GM19240 (cell line): ENCODE results near the gene OVCH2.
"Not testable (repeated sequence)": the region's sequence is repeated elsewhere in the genome, so short reads cannot be mapped to it uniquely, and the experiment has no call there.

Experiments used
- DNase-seq: peaks from one replicate; pipeline ENCODE4 v3.0.0; 2011; ENCODE audit warnings: low spot score; ENCODE audit not compliant: insufficient read length

Gene OVCH2

DNA sequence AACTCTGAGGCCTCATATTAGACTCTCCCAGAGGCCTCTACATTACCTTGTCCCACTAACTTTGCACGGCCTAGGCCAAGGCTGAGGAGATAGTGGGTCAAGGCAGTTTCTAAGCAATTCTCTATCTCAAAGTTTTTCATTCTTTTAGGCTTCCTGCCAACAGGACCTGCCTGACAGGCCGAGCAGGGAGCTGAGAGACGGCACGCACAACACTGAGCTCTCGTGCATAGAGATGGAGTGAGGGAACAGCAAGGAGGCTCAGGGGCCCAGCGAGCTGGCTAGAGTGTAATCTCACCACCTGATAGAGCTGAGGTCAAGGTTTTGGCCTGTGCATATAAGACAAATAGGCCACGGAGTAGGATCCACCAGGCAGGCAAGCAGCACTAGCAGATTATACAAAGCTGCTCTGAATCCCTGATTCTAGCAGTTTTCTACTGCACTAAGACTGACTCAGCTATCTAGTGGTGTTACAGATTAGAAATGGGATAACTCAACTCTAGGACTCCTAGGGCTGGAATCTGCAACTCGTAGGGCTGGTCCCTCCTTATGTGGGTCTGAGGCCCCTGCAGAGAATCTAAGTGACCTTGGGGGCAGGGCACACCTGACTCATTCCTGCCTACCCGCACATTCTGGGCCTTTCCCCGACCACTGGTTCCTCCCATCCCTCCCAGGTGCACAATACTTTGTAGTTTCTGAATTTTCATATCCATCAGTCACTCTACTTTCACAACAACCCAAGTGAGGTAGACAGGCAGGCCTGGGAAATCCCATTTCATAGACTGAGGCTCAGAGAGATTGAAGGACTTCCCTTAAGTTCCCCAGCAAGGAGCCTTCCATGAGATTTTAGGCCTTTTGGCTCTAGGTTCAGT lies 34.7 kb downstream of the OVCH2 start:
- DNase-seq: peak; percentile 37

- no peak for DNase-seq
Observed at GRCh38 chr11:7670641-7671040, 35.6 kb downstream of the OVCH2 start.

DNA sequence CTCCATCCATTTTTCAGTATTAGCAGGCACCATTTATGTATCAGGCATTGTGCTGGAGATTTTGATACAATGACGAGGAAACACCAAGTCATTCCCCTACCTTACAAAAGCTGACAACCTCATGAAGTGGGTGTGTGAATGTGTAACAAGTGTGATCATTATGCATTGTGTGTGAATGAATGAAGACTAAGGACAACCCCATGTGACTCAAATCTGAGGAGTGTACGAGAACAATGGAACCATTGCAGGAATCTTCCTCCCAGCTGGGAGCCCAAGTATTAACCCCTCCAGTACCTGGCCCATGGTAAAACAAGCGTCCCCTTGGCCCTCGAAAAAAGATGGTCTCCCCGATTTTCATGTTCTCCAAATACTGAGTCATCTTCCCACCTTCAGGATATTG lies 37.4 kb downstream of the OVCH2 start:
- DNase-seq: no peak

GRCh38 chr11:7668464-7668863 lies 37.8 kb downstream of the OVCH2 start:
- no peak for DNase-seq

DNA sequence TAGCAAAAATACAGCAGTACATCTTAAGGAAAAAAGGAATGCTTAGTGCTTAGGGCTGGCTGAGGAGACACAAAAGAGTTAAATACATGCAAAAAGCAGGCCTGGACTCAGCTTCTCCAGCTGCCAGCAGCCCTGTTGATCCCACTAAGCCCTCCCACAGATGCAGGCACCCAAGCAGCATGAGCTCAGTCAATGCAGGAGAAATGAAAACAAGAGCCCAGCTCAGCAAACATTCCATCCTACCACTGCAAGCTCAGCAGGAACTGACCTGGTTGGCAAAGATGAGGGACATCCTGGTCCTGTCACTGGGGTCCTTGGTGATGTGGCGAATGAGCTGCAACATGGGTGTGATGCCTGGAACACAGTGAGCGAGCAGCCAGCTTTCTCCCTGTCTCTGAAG lies 38.8 kb downstream of the OVCH2 start:
- DNase-seq: no peak

DNA sequence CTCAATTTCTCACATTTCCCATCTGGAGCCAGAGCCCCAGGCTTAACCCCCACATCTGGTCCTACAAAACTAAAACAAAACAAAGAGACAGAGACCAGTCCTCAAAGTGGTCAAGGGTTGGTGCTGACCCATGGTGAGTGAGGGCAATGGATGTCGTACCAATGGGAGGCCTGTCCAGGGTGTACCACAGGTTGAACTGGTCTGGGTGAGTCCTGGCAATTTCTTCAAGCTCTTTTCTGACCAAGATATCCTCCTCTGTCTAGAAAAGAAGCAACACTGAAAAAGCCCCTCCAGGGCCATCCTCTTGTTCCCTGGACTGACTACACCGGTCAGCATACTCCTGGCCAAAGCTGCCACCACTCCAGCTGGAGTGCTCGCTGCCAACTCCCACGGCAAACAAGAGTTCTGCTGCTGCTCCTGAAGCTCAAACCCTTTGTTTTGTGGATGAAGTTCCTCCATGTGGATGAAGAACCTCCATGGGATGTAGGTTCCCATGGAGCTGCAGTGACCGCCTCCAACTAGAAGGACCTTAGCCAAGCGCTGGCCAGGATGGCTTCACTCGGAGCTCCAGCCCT lies 39.9 kb downstream of the OVCH2 start:
- no peak for DNase-seq

- DNase-seq: peak; percentile 81
Observed at GRCh38 chr11:7665473-7666291, 40.6 kb downstream of the OVCH2 start.

DNA sequence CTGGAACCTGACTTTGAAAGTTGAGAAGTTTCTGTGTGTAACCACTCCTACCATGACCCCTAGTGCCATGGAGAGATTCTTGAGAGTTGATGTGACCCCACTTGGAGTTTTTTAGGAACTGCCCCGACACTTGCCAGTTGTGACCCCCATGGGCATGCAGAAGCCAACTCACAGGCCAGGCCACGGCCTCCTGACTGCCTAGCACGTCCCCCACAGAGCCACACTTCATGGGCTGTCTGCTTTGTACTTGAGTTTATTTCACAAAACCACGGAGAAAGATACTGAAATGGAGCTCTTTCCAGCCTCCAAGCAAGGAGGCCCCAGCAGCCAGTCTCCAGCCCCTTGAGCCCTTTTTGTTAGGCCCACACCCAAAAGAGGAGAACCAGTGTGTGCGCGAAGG lies 41.4 kb downstream of the OVCH2 start:
- DNase-seq: no peak

DNA sequence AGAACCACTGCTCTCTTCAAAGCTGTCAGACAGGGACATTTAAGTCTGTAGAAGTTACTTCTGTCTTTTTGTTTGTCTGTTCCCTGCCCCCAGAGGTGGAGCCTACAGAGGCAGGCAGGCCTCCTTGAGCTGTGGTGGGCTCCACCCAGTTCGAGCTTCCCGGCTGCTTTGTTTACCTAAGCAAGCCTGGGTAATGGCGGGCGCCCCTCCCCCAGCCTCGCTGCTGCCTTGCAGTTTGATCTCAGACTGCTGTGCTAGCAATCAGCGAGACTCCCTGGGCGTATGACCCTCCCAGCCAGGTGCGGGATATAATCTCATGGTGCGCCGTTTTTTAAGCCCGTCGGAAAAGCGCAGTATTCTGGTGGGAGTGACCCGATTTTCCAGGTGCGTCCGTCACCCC lies 42.7 kb downstream of the OVCH2 start:
- not testable (repeated sequence) for DNase-seq

- no peak for DNase-seq
Observed at GRCh38 chr11:7657306-7658025, 48.8 kb downstream of the OVCH2 start.

GRCh38 chr11:7656704-7657103 lies 49.6 kb downstream of the OVCH2 start:
- DNase-seq: no peak

DNA sequence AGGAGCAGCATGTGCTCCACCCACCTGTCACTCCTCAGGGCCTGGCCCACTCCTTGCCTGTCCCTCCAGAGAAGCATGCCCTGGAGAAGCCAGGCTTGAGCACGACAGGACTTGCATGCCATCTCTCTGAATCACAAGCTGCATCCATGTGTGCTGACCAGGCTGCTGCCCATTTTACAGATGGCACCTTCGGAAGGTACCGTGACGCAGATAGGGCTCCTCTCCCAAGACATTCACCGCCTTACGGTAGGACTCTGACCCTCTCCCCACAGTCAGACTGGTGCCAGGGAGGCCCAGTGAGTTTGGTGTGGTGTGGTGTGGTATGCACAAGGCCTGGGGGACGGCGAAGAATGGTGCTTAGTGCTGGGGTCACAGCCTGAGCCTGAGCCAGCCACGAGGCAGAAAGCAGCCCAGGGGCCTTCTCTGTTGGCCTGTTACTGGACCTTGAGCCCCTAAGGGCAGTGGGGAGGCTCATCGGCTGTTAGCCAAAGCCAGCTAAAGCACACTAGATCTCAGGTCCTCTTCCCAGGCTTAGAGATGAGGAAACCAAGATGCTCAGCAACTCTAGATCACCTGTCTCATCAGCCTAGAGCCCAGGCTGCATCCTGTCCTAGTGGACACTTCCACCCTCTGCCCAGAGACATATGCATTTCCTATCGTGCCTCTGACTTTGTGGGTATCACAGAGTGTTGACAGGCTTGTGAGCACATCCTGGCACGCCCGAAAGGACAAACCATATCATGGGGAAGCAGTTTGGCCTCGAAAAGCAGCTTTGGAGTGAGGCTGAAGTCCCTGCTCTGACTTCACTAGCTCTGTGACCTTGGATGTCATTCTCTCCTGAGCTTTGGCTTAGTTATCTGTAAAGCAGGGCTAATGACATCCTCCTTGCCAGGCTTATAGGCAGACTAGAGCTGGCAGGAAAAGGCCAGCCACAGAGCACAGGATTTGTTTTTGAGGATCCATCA lies 50.7 kb downstream of the OVCH2 start:
- DNase-seq: no peak

DNA sequence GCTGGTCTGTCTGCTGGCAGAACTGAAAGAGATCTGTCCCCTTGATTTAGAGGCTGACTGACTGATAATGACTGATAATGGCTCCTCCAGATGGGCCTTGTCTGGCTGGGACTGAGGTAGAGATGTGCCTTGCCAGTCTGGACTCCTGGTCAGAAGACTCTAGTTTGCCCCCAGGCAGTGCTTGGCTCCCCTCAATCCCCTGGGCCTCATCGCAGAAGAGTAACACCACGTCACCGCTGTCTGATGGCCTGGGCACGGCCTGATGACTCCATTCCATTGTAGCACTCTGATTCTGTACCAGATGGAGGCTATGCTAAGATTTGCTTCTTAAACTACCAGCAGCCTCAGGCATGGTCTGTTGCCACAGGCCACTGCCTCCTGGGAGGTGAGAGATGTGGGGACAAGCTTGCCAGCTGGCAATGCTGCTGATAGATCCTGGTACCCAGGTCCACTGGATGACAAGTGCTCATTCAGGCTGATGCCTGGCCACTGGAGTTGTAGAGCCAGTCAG lies 52.0 kb downstream of the OVCH2 start:
- DNase-seq: no peak

GRCh38 chr11:7651700-7652099 lies 54.6 kb downstream of the OVCH2 start:
- DNase-seq: no peak

- no peak for DNase-seq
Observed at GRCh38 chr11:7651140-7651551, 55.1 kb downstream of the OVCH2 start.

DNA sequence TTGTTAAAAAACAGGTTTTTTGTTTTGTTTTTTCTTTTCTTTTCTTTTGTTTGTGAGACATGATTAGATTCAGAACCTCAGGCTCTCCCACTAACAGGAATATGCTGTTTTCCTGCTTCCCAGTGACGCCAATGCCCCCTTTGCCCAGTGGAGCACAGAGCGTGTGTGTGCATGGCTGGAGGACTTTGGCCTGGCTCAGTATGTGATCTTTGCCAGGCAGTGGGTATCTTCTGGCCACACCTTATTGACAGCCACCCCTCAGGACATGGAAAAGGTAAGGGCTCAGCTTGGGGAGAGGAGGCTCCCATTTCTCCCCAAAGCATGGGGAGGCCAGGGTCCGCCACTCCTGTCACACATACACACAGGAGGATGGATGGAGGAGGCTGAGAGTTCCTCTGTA lies 58.0 kb downstream of the OVCH2 start:
- DNase-seq: no peak

DNA sequence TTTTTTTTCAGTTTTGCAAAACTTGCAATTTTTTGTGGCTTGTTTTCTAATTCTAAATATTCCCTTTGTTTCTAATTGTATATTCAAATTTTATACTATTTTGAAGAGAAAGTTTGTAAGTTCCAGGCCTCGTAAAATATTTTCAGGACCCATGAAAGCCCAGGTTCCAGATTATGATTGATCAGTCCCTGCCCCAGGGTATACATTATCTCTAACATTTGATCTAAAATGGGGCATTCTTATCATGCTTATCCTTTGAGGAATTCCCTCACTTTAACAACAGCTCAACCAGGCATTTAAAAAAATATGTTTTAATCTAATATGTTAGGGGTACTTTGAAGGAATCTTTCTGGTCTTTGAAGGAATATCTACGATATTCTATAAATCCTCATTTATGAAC lies 59.4 kb downstream of the OVCH2 start:
- no peak for DNase-seq

DNA sequence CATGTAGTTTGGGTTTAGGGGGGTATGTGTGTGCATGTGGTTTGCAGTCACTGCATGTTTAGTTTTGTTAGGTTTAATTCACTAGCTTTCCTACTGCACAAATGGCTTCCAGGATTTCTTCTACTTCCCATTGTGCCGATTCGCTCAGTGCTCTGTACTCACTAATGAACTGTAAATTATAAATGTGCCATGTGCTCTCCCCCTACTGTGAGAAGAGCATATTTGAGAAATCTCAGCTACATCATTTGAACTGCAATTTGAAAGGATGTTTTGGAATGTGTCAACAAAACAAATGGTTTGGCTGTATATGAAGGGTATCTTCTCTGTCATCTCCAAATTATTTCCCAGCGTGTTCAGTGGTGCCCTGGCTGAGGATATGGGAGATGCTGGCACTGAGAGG lies 61.1 kb downstream of the OVCH2 start:
- DNase-seq: no peak

GRCh38 chr11:7643314-7643713 lies 63.0 kb downstream of the OVCH2 start:
- DNase-seq: no peak

DNA sequence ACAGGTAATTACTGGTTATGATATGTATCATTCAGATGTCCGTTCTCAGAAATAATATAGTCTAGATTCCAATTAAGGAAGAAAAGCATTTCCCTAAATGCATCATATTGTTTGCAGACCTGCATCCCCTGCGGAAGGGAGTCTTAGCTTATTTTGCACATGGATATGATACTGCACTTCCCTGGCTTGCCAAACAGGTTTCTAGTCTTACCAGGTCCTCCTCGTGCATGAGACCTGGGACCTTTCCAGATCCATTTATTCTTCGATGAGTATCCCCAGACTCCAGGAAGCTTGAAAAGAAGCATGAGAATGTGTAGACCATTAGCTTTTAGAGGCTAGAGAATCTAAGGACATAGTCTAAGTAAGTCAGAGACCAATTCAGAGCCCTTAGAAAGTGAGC lies 63.5 kb downstream of the OVCH2 start:
- no peak for DNase-seq
